Activated naive CD4-positive, alpha-beta T cell treated with Interleukin-2 at 50 U/mL for 16 hours (primary cell): ENCODE measurements around the gene CC2D2B.
A peak's percentile ranks its signal among the peaks of the same experiment; 100 is the strongest.
"Not testable (repeated sequence)": the region's sequence is repeated elsewhere in the genome, so short reads cannot be mapped to it uniquely, and the experiment has no call there.

Experiments
- DNase-seq: peaks from one replicate; pipeline ENCODE4 v3.0.0-alpha.2; 2020

The CC2D2B gene

GRCh38 chr10:96022739-96023138, 115.0 kb downstream of the CC2D2B start:
- no peak for DNase-seq

GRCh38 chr10:96023168-96023567, 115.4 kb downstream of the CC2D2B start:
- DNase-seq: no peak

- no peak for DNase-seq
These were observed 117.8 kb downstream of the CC2D2B start for GRCh38 chr10:96025566-96025965.

GRCh38 chr10:96034625-96035024, 126.8 kb downstream of the CC2D2B start:
- no peak for DNase-seq

GRCh38 chr10:96038476-96039387, 131.0 kb downstream of the CC2D2B start:
- DNase-seq: no peak

GRCh38 chr10:96041146-96041545, 133.4 kb downstream of the CC2D2B start:
- DNase-seq: no peak

- DNase-seq: peak; percentile 84
These were observed 135.5 kb downstream of the CC2D2B start, which contains the start of gene CCNJ for GRCh38 chr10:96043033-96043892. Gene CCNJ (plus strand): TSS chr10:96043583. CDS start chr10:96044394, 811 bp downstream.

- peak; percentile 59 for DNase-seq
These were observed 136.3 kb downstream of the CC2D2B start for GRCh38 chr10:96043893-96044715.

GRCh38 chr10:96044736-96045135, 137.0 kb downstream of the CC2D2B start:
- no peak for DNase-seq

- no peak for DNase-seq
These were observed 138.8 kb downstream of the CC2D2B start for GRCh38 chr10:96046546-96046945.

GRCh38 chr10:96047004-96047649, 139.4 kb downstream of the CC2D2B start:
- no peak for DNase-seq

GRCh38 chr10:96047925-96048324, 140.2 kb downstream of the CC2D2B start:
- not testable (repeated sequence) for DNase-seq

GRCh38 chr10:96049340-96049739, 141.6 kb downstream of the CC2D2B start:
- no peak for DNase-seq

GRCh38 chr10:96053985-96054384, 146.2 kb downstream of the CC2D2B start:
- no peak for DNase-seq

GRCh38 chr10:96056787-96057186, 149.0 kb downstream of the CC2D2B start:
- no peak for DNase-seq

GRCh38 chr10:96061232-96061631, 153.5 kb downstream of the CC2D2B start:
- DNase-seq: no peak

GRCh38 chr10:96072674-96073073, 164.9 kb downstream of the CC2D2B start:
- DNase-seq: no peak

GRCh38 chr10:96073722-96074121, 165.9 kb downstream of the CC2D2B start:
- DNase-seq: no peak

GRCh38 chr10:96074776-96075175, 167.0 kb downstream of the CC2D2B start:
- DNase-seq: no peak

- DNase-seq: no peak
These were observed 168.2 kb downstream of the CC2D2B start for GRCh38 chr10:96075977-96076376.

- no peak for DNase-seq
These were observed 169.4 kb downstream of the CC2D2B start for GRCh38 chr10:96077156-96077555.

GRCh38 chr10:96082153-96082552, 174.4 kb downstream of the CC2D2B start:
- no peak for DNase-seq
